AG04449 (cell line): Measurements from ENCODE around the gene CNTN5.

Source experiments
- CTCF ChIA-PET: fragments of 350-600 bp; formaldehyde crosslinking; extraction: SDS; loops from one replicate; lab custom pipeline; 2021; ENCODE audit warnings: antibody characterized with exemption; lab: Yijun Ruan, JAX
- POLR2A ChIA-PET: fragments of 400-600, 350-600 bp; formaldehyde crosslinking; extraction: SDS; loops from one replicate; lab custom pipeline; 2020; ENCODE audit warnings: antibody characterized with exemption, inconsistent platforms; lab: Yijun Ruan, JAX
- DNase-seq: peaks from one replicate; pipeline ENCODE4 v3.0.0-alpha.2; 2010; ENCODE audit warnings: low read depth, low spot score
- H3K4me3 ChIP-seq: 2 replicates; pipeline ENCODE4 v1.5.1; 2011; ENCODE audit warnings: low read depth, mild to moderate bottlenecking, control low read depth, low read length
- CTCF ChIP-seq: IDR thresholded peaks from one replicate; pipeline ENCODE4 v1.5.1; 2011; ENCODE audit warnings: mild to moderate bottlenecking, moderate library complexity, low read length, control low read depth, inconsistent platforms; ENCODE audit not compliant: insufficient read depth; ENCODE audit errors: missing control alignments

Gene CNTN5

GRCh38 chr11:100404907-100405306, 1384.2 kb downstream of the CNTN5 start:
- H3K4me3 ChIP-seq: no peak overlapping the region
- ChIA-PET POLR2A (no interaction called here), CTCF (no interaction called here)
- no peak for DNase-seq
- no peak for TF ChIP-seq CTCF
